ENCODE data around the gene DYSF. TPM values are rescaled to one million over a fixed set of nuclear protein-coding genes. Genes with fewer than 3 reads are reported as not detected.

The DYSF gene
- total RNA-seq, 4 donors from 2014 or later: 1.7 to 5.0 (median 2.6) TPM

- WGBS: 64% methylated on average over 7 of the region's 9 CpGs
- Histone ChIP-seq H3K36me3 (no peaks in the 10 kb centered on the region), H3K4me3 (no peak overlapping the region), H3K9me3 (no peaks in the 10 kb centered on the region), H3K4me1 (peaks cover 29% of the 10 kb centered on the region), H3K27me3 (no peaks in the 10 kb centered on the region), H3K27ac (no peak overlapping the region)
- DNase-seq (ENCODE audit: low spot score in 2 of 2): peak; percentile 35 to 36
- TF ChIP-seq CTCF (IDR thresholded peaks at IDR 0.05): no peak
- no peak for TF ChIP-seq POLR2AphosphoS5 (IDR thresholded peaks at IDR 0.05)
- no peak for TF ChIP-seq POLR2A (IDR thresholded peaks at IDR 0.05)
- no peak for TF ChIP-seq EP300 (IDR thresholded peaks at IDR 0.05)
Measured at GRCh38 chr2:71605173-71605641, 151.8 kb downstream of the DYSF start.

GRCh38 chr2:71605781-71606241 lies 152.4 kb downstream of the DYSF start:
- Histone ChIP-seq H3K36me3 (no peaks in the 10 kb centered on the region), H3K4me3 (no peak overlapping the region), H3K27me3 (no peaks in the 10 kb centered on the region), H3K9me3 (no peaks in the 10 kb centered on the region), H3K4me1 (peaks cover 29% of the 10 kb centered on the region), H3K27ac (no peak overlapping the region)
- peak; percentile 50 to 70 for DNase-seq (ENCODE audit: low spot score in 2 of 2)
- TF ChIP-seq POLR2A (IDR thresholded peaks at IDR 0.05): no peak
- TF ChIP-seq EP300 (IDR thresholded peaks at IDR 0.05): no peak
- no peak for TF ChIP-seq POLR2AphosphoS5 (IDR thresholded peaks at IDR 0.05)
- no peak for TF ChIP-seq CTCF (IDR thresholded peaks at IDR 0.05)
- 32% methylated on average over 3 of the region's 7 CpGs for WGBS

- 87% methylated on average over 3 of the region's 3 CpGs for WGBS
Measured at GRCh38 chr2:71606244-71606643, 152.9 kb downstream of the DYSF start.

GRCh38 chr2:71607151-71607889 lies 154.0 kb downstream of the DYSF start:
- no peak for TF ChIP-seq POLR2AphosphoS5 (IDR thresholded peaks at IDR 0.05)
- TF ChIP-seq CTCF (IDR thresholded peaks at IDR 0.05): no peak
- TF ChIP-seq POLR2A (IDR thresholded peaks at IDR 0.05): no peak
- no peak for TF ChIP-seq EP300 (IDR thresholded peaks at IDR 0.05)

More at GRCh38 chr2:71606244-71606643, 152.9 kb downstream of the DYSF start:
- no peaks in the 10 kb centered on the region for H3K27me3 ChIP-seq
- H3K4me3 ChIP-seq: no peak overlapping the region
- TF ChIP-seq CTCF (IDR thresholded peaks at IDR 0.05) (no peak), POLR2AphosphoS5 (IDR thresholded peaks at IDR 0.05) (no peak), POLR2A (IDR thresholded peaks at IDR 0.05) (no peak), EP300 (IDR thresholded peaks at IDR 0.05) (no peak)
- H3K9me3 ChIP-seq: no peaks in the 10 kb centered on the region
- no peak for DNase-seq (ENCODE audit: low spot score in 2 of 2)
- H3K4me1 ChIP-seq: peaks cover 29% of the 10 kb centered on the region
- H3K36me3 ChIP-seq: no peaks in the 10 kb centered on the region
- H3K27ac ChIP-seq: no peak overlapping the region

GRCh38 chr2:71608034-71608433 lies 154.7 kb downstream of the DYSF start:
- no peaks in the 10 kb centered on the region for H3K9me3 ChIP-seq
- peak; percentile 34 to 43 for DNase-seq (ENCODE audit: low spot score in 2 of 2)

More at GRCh38 chr2:71607151-71607889, 154.0 kb downstream of the DYSF start:
- Histone ChIP-seq H3K27ac (no peak overlapping the region), H3K4me3 (no peak overlapping the region), H3K9me3 (no peaks in the 10 kb centered on the region), H3K4me1 (peaks cover 29% of the 10 kb centered on the region), H3K27me3 (no peaks in the 10 kb centered on the region), H3K36me3 (no peaks in the 10 kb centered on the region)
- peak in 1 of 2 donors; percentile 64 for DNase-seq (ENCODE audit: low spot score in 2 of 2)
- WGBS: 94% methylated on average over 7 of the region's 7 CpGs

More at GRCh38 chr2:71608034-71608433, 154.7 kb downstream of the DYSF start:
- H3K36me3 ChIP-seq: no peaks in the 10 kb centered on the region
- TF ChIP-seq POLR2AphosphoS5 (IDR thresholded peaks at IDR 0.05) (no peak), CTCF (IDR thresholded peaks at IDR 0.05) (no peak), POLR2A (IDR thresholded peaks at IDR 0.05) (no peak), EP300 (IDR thresholded peaks at IDR 0.05) (no peak)
- no peaks in the 10 kb centered on the region for H3K27me3 ChIP-seq
- peaks cover 29% of the 10 kb centered on the region for H3K4me1 ChIP-seq
- no peak overlapping the region for H3K27ac ChIP-seq
- H3K4me3 ChIP-seq: no peak overlapping the region
- WGBS: 78% methylated on average over 6 of the region's 6 CpGs
